HepG2 (cell line): ENCODE measurements around the gene AP3D1. TPM values are rescaled to one million over a fixed set of nuclear protein-coding genes. Genes with fewer than 3 reads are reported as not detected.

Experiments used
- ARID2 ChIP-seq: sonication (generic); formaldehyde crosslinking; IDR thresholded peaks from 2 replicates; pipeline ENCODE4 v1.8.1; 2022; ENCODE audit warnings: mild to moderate bottlenecking, missing genetic modification reagents, borderline replicate concordance
- CCDC6 ChIP-seq: sonication (generic); formaldehyde crosslinking; IDR thresholded peaks from 2 replicates; pipeline ENCODE4 v1.8.1; 2022; ENCODE audit warnings: mild to moderate bottlenecking, missing genetic modification reagents, moderate library complexity
- CREBL2 ChIP-seq: sonication (generic); formaldehyde crosslinking; IDR thresholded peaks from 2 replicates; pipeline ENCODE4 v1.8.1; 2023; ENCODE audit warnings: missing genetic modification reagents, mild to moderate bottlenecking, borderline replicate concordance
- EHMT2 ChIP-seq: fragments of 200-600 bp; sonication (generic); IDR thresholded peaks from 2 replicates; pipeline ENCODE4 v1.7.0; 2017; ENCODE audit warnings: antibody characterized with exemption, low read depth, low read length, borderline replicate concordance
- ERF ChIP-seq: IDR thresholded peaks from 2 replicates; pipeline ENCODE4 v1.6.1; 2018; ENCODE audit warnings: missing biosample characterization, missing genetic modification reagents
- GTF2F1 ChIP-seq: fragments of 150-350 bp; IDR thresholded peaks from 2 replicates; pipeline ENCODE4 v1.6.1; 2014; ENCODE audit warnings: low read length
- MTA3 ChIP-seq: sonication (generic); formaldehyde crosslinking; IDR thresholded peaks from 2 replicates; pipeline ENCODE4 v1.4.0; 2020; ENCODE audit warnings: missing genetic modification reagents
- MTF2 ChIP-seq: sonication (generic); formaldehyde crosslinking; IDR thresholded peaks from 2 replicates; pipeline ENCODE4 v1.5.0; 2020; ENCODE audit warnings: missing genetic modification reagents, borderline replicate concordance
- ONECUT2 ChIP-seq: sonication (generic); formaldehyde crosslinking; IDR thresholded peaks from 2 replicates; pipeline ENCODE4 v1.4.0; 2020; ENCODE audit warnings: missing genetic modification reagents
- PAXIP1 ChIP-seq: sonication (generic); formaldehyde crosslinking; conservative IDR thresholded peaks from 2 replicates; pipeline ENCODE4 v1.4.0; 2020; ENCODE audit warnings: mild to moderate bottlenecking, missing genetic modification reagents, moderate library complexity
- RBM39 ChIP-seq: fragments of 200-400 bp; formaldehyde crosslinking; IDR thresholded peaks from one replicate; pipeline ENCODE4 v1.6.1; 2018; ENCODE audit warnings: antibody characterized with exemption, mild to moderate bottlenecking, low read depth, low read length; ENCODE audit not compliant: poor library complexity, severe bottlenecking
- SOX5 ChIP-seq: IDR thresholded peaks from 2 replicates; pipeline ENCODE4 v1.6.1; 2016; ENCODE audit warnings: borderline replicate concordance
- STAT5B ChIP-seq: sonication (generic); formaldehyde crosslinking; IDR thresholded peaks from 2 replicates; pipeline ENCODE4 v1.4.0; 2020; ENCODE audit warnings: missing genetic modification reagents
- THAP7 ChIP-seq: sonication (generic); formaldehyde crosslinking; IDR thresholded peaks from 2 replicates; pipeline ENCODE4 v1.8.1; 2023; ENCODE audit warnings: mild to moderate bottlenecking, missing genetic modification reagents
- TRIM22 ChIP-seq: fragments of 450-650 bp; IDR thresholded peaks from 2 replicates; pipeline ENCODE4 v1.6.1; 2017
- YEATS4 ChIP-seq: sonication (generic); formaldehyde crosslinking; IDR thresholded peaks from 2 replicates; pipeline ENCODE4 v1.4.0; 2020; ENCODE audit warnings: missing genetic modification reagents, borderline replicate concordance
- ZIK1 ChIP-seq: sonication (generic); formaldehyde crosslinking; IDR thresholded peaks from 2 replicates; pipeline ENCODE4 v1.5.0; 2020; ENCODE audit warnings: mild to moderate bottlenecking, low read depth, missing genetic modification reagents, borderline replicate concordance
- ZMAT3 ChIP-seq: sonication (generic); formaldehyde crosslinking; conservative IDR thresholded peaks from 2 replicates; pipeline ENCODE4 v1.7.0; 2021; ENCODE audit warnings: missing genetic modification reagents
- ZNF557 ChIP-seq: sonication (generic); formaldehyde crosslinking; IDR thresholded peaks from 2 replicates; pipeline ENCODE4 v1.4.0; 2020; ENCODE audit warnings: missing genetic modification reagents
- ZNF782 ChIP-seq: sonication (generic); formaldehyde crosslinking; IDR thresholded peaks from 2 replicates; pipeline ENCODE4 v1.4.0; 2020; ENCODE audit warnings: missing genetic modification reagents, mild to moderate bottlenecking, borderline replicate concordance
- ZZZ3 ChIP-seq: sonication (generic); formaldehyde crosslinking; IDR thresholded peaks from 2 replicates; pipeline ENCODE4 v1.4.0; 2020; ENCODE audit warnings: missing genetic modification reagents, mild to moderate bottlenecking, borderline replicate concordance
- polyA plus RNA-seq, 8 experiments: library from polyadenylated mRNA; depleted of rRNA in 3 of 8; stranded (reverse) in 7 of 8; unstranded in 1 of 8; fragments of >200 nt; fragmentation: Illumina TruSeq in 4 of 8; extraction: Trizol in 4 of 8; gene quantifications; 2 replicates each; pipeline versions ENCODE4 v1.2.1 to v1.2.3, GENCODE V29; 2011 to 2016; ENCODE audit warnings: low read depth in 4 of 8, missing spikeins in 1 of 8, mixed read lengths in 1 of 8; ENCODE audit not compliant: insufficient read depth in 1 of 8
- total RNA-seq, 5 experiments: library from RNA; depleted of rRNA; stranded (reverse); fragments of >200 nt; fragmentation: Illumina TruSeq; extraction: Trizol; gene quantifications; 2 replicates each; pipeline ENCODE4 v1.2.3, GENCODE V29; 2016; ENCODE audit warnings: low read depth in 1 of 5
- TF ChIP-seq, protein P1 (sequence below): sonication (generic); formaldehyde crosslinking; IDR thresholded peaks from 2 replicates; pipeline ENCODE4 v1.4.0; 2020; ENCODE audit warnings: missing genetic modification reagents, mild to moderate bottlenecking, borderline replicate concordance

The AP3D1 gene
- total and polyA plus RNA-seq, 2 of the 13 experiments (the other 11 are each of a cell fraction or from before 2014, with no cell fraction given) = 68.0 to 82.6 TPM

DNA sequence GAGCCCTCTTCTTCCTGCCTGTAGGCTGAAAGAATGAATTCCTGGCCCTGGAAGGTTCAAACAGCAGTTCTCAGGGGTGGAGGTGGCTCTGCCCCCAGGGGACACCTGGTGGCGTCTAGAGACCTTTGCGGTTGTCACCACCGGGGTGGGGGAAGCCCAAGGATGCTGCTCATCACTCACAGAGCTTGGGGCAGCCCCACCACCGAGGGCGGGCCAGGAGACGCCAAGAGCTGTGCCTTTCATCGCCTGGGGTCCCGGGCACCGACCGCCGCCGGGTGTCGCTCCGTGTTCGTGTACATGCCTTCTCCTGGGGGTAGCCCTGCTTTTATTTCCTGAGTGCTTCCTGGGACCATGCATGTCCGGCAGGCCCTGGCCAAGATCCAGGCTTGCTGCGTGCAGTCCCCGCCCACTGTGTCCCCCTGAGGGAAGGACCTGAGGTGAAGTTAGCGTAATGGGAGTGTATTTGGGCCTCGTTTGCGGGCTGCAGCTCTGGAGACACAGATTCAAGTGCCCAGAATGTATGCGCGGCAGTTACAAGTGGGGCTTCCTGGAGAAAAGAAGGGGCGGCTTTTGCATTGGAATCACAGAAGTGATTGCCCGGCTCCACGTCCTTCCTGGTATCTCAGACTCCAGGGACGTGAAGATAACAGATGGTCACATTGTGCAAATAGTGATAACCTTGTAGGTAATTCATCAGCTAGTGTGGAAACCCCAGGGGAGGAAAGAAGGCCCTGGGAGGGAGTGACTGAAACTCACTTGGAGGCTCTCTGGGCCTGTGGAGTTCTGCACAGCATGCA is 20.2 kb upstream of the AP3D1 start (continued):
- peak; percentile 65 for TF ChIP-seq PAXIP1
- TF ChIP-seq GTF2F1 = no peak
- no peak for TF ChIP-seq ZMAT3
- TF ChIP-seq MTA3 (CRISPR knock-in tag) = no peak
- TF ChIP-seq ZIK1 = no peak
- TF ChIP-seq STAT5B (CRISPR knock-in tag) = no peak
- TF ChIP-seq EHMT2 = no peak
- TF ChIP-seq ARID2 (CRISPR knock-in tag) = no peak
- no peak for TF ChIP-seq TRIM22
- TF ChIP-seq CCDC6 (CRISPR knock-in tag) = no peak
- no peak for TF ChIP-seq SOX5 (CRISPR knock-in tag)
- no peak for TF ChIP-seq ONECUT2 (CRISPR knock-in tag)
- no peak; the same call in 1 of the 2 replicates for TF ChIP-seq ZNF782 (CRISPR knock-in tag)
- TF ChIP-seq, protein P1, sequence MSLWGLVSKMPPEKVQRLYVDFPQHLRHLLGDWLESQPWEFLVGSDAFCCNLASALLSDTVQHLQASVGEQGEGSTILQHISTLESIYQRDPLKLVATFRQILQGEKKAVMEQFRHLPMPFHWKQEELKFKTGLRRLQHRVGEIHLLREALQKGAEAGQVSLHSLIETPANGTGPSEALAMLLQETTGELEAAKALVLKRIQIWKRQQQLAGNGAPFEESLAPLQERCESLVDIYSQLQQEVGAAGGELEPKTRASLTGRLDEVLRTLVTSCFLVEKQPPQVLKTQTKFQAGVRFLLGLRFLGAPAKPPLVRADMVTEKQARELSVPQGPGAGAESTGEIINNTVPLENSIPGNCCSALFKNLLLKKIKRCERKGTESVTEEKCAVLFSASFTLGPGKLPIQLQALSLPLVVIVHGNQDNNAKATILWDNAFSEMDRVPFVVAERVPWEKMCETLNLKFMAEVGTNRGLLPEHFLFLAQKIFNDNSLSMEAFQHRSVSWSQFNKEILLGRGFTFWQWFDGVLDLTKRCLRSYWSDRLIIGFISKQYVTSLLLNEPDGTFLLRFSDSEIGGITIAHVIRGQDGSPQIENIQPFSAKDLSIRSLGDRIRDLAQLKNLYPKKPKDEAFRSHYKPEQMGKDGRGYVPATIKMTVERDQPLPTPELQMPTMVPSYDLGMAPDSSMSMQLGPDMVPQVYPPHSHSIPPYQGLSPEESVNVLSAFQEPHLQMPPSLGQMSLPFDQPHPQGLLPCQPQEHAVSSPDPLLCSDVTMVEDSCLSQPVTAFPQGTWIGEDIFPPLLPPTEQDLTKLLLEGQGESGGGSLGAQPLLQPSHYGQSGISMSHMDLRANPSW (CRISPR knock-in tag) = no peak
- TF ChIP-seq MTF2 (CRISPR knock-in tag) = no peak
- no peak for TF ChIP-seq RBM39
- TF ChIP-seq ZZZ3 (CRISPR knock-in tag) = no peak
- no peak for TF ChIP-seq THAP7 (CRISPR knock-in tag)
- TF ChIP-seq CREBL2 (CRISPR knock-in tag) = no peak
- no peak for TF ChIP-seq ZNF557 (CRISPR knock-in tag)
- TF ChIP-seq ERF (CRISPR knock-in tag) = peak; percentile 22; the same call in 1 of the 2 replicates
- no peak for TF ChIP-seq YEATS4
